Left lung (tissue), 10 donors: Measurements from ENCODE around the gene EIF3D. TPM values are rescaled to one million over a fixed set of nuclear protein-coding genes. Genes with fewer than 3 reads are reported as not detected.

Experiments used
- ATAC-seq: fragments of 200-7000 bp; cut with Tn5 transposase; one replicate; pipeline ENCODE4 v1.9.1; 2020; ENCODE audit warnings: moderate library complexity
- DNase-seq, 4 donors: peaks; one replicate each; pipeline ENCODE4 v3.0.0-alpha.2; 2013 to 2020
- H3K27ac ChIP-seq, 2 donors: fragments of 200-600 bp; sonication (generic) in 1 of 2; one replicate each; pipeline versions ENCODE4 v1.5.0 to v1.8.0; 2020 to 2021
- H3K27me3 ChIP-seq, 2 donors: fragments of 200-600 bp; sonication (generic) in 1 of 2; one replicate each; pipeline versions ENCODE4 v1.5.0 to v1.8.0; 2020 to 2021
- H3K36me3 ChIP-seq, 2 donors: fragments of 200-600 bp; sonication (generic) in 1 of 2; one replicate each; pipeline versions ENCODE4 v1.5.0 to v1.8.0; 2020 to 2021
- H3K4me1 ChIP-seq, 2 donors: fragments of 200-600 bp; one replicate each; pipeline ENCODE4 v1.8.0; 2021
- H3K4me3 ChIP-seq, 2 donors: fragments of 200-600 bp; sonication (generic) in 1 of 2; one replicate each; pipeline versions ENCODE4 v1.5.0 to v1.8.0; 2020 to 2021; ENCODE audit warnings: mild to moderate bottlenecking in 1 of 2
- H3K9me3 ChIP-seq, 2 donors: fragments of 200-600 bp; sonication (generic) in 1 of 2; one replicate each; pipeline versions ENCODE4 v1.5.0 to v1.8.0; 2020 to 2021
- intact Hi-C, 2 donors: fragments of 100-400 bp; cut with DNase I; formaldehyde crosslinking; loops; one replicate each; pipeline versions ENCODE4 v1.11.2 to v1.14.2; 2022
- polyA plus RNA-seq, 6 donors: library from polyadenylated mRNA; unstranded; fragments of 120-200 nt; gene quantifications; one replicate each; pipeline ENCODE4 v1.2.1, GENCODE V29; 2013; ENCODE audit not compliant: insufficient read length in 6 of 6
- total RNA-seq, 2 donors: library from RNA; stranded (reverse); fragmentation: NEBNext Ultra II Directional; extraction: Animal tissue kit (Norgen Biotek cat#: 25700); gene quantifications; one replicate each; pipeline ENCODE4 v1.2.1, GENCODE V29; 2021
- TF ChIP-seq, protein P1 (sequence below), 2 donors: fragments of 200-600 bp; sonication (generic) in 1 of 2; IDR thresholded peaks; one replicate each; pipeline versions ENCODE4 v1.5.0 to v1.8.0; 2021; ENCODE audit warnings: antibody characterized with exemption in 2 of 2
- donor health status: DM: no; HTN: yes; CAD: no.
- donor health status: DM: no; HTN: no; CAD: no.

EIF3D gene
- total and polyA plus RNA-seq, 8 donors: 116 to 294 (median 273) TPM

DNA sequence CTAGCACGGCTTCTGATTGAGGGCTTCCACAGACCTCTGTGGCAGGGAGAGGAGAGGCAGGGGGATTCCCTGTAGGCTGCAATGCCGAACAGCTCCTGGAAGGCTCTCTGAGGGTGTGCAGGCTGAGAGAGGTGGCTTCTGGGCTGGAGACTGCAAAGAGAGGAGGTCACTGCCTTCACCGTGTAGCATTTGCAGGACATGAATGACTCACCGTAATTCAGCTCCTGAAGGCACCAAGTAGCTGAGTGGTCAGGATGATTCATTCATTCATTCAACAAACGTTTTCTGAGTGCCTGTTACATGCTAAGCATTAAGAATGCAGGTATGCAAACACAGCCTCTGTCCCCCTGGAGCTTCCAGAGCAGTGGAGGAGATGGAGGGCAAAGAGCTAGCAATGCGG lies 18.0 kb upstream of the EIF3D start:
- no peaks in the 10 kb centered on the region for H3K36me3 ChIP-seq
- H3K9me3 ChIP-seq: no peaks in the 10 kb centered on the region
- TF ChIP-seq, protein P1, sequence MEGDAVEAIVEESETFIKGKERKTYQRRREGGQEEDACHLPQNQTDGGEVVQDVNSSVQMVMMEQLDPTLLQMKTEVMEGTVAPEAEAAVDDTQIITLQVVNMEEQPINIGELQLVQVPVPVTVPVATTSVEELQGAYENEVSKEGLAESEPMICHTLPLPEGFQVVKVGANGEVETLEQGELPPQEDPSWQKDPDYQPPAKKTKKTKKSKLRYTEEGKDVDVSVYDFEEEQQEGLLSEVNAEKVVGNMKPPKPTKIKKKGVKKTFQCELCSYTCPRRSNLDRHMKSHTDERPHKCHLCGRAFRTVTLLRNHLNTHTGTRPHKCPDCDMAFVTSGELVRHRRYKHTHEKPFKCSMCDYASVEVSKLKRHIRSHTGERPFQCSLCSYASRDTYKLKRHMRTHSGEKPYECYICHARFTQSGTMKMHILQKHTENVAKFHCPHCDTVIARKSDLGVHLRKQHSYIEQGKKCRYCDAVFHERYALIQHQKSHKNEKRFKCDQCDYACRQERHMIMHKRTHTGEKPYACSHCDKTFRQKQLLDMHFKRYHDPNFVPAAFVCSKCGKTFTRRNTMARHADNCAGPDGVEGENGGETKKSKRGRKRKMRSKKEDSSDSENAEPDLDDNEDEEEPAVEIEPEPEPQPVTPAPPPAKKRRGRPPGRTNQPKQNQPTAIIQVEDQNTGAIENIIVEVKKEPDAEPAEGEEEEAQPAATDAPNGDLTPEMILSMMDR (IDR thresholded peaks at IDR 0.05): no peak
- DNase-seq (no peak), ATAC-seq (peak; percentile 62)
- no peak overlapping the region for H3K4me3 ChIP-seq
- H3K27me3 ChIP-seq: peaks cover 0 to 50% of the 10 kb centered on the region in 2 donors
- intact Hi-C loops: no loop called here
- no peak overlapping the region for H3K27ac ChIP-seq
- H3K4me1 ChIP-seq: no peaks in the 10 kb centered on the region

DNA sequence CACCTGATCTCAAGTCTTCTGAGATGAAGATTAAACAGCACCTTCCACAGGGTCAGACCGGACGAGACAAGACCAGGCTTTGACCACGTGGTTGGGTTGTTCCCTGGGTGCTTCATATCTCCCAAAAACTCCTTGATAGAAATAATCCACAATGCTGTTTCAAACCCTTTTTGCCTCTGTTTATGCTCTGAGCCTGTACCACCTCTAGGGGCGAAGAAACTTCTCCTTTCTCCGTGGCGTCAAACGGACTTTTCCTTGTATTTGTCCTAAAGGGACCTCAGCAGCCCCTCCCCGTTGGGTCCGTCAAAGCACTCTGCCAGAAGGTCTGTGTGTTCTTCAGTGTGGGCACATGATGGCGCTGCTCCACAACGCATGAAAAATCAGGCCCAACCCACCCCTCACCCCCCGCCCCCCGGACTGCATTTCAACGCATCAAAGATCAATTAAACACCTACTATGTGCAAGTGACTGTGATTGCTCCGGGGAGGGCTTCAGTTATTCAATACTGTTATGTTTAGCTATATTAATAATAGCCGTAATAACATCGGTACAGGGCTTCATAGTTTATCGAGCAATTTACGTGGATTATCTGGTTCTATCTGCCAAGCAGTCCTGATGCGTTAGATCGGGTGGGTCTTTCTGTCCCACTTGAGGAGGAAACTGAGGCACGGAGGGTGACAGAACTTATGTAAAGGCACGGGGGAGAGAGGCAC lies 17.3 kb upstream of the EIF3D start:
- no peaks in the 10 kb centered on the region for H3K9me3 ChIP-seq
- ATAC-seq: peak; percentile 78
- TF ChIP-seq, protein P1 (IDR thresholded peaks at IDR 0.05): peak; percentile 29 to 33
- DNase-seq: peak in 1 of 4 donors; percentile 51
- H3K27ac ChIP-seq: no peak overlapping the region
- H3K4me1 ChIP-seq: no peaks in the 10 kb centered on the region
- no peak overlapping the region for H3K4me3 ChIP-seq
- no peaks in the 10 kb centered on the region for H3K36me3 ChIP-seq
- intact Hi-C loops: no loop called here
- peaks cover 0 to 43% of the 10 kb centered on the region in 2 donors for H3K27me3 ChIP-seq

DNA sequence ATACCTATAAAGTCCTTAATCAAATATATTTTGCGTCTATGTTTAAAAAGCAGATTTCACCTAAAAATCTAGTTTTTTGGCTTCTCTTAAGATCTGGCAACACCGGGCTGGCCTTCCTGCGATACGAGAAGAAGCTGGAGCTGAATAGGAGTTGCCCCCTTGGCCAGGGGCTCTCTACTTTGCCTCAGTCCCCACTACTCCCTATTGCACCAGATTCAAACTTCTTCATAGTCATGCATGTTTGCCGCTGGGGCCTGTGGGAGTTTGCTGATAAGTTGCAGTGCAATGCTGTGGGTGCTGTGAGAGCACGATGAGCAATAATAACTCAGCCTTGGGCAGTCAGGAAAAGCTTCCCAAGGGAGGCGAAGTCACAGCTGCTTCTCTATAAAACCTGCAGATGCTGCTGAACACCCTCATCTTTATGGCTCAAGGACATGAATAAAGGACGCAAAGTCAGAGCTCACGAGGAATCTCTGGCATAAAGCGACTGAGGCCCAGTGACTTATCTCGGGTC lies 15.2 kb upstream of the EIF3D start:
- Histone ChIP-seq H3K27ac (no peak overlapping the region), H3K4me1 (no peaks in the 10 kb centered on the region), H3K27me3 (peaks cover 0 to 22% of the 10 kb centered on the region in 2 donors), H3K9me3 (no peaks in the 10 kb centered on the region), H3K4me3 (no peak overlapping the region), H3K36me3 (no peaks in the 10 kb centered on the region)
- ATAC-seq (no peak), DNase-seq (no peak)
- intact Hi-C loops: no loop called here
- TF ChIP-seq, protein P1 (IDR thresholded peaks at IDR 0.05): no peak

DNA sequence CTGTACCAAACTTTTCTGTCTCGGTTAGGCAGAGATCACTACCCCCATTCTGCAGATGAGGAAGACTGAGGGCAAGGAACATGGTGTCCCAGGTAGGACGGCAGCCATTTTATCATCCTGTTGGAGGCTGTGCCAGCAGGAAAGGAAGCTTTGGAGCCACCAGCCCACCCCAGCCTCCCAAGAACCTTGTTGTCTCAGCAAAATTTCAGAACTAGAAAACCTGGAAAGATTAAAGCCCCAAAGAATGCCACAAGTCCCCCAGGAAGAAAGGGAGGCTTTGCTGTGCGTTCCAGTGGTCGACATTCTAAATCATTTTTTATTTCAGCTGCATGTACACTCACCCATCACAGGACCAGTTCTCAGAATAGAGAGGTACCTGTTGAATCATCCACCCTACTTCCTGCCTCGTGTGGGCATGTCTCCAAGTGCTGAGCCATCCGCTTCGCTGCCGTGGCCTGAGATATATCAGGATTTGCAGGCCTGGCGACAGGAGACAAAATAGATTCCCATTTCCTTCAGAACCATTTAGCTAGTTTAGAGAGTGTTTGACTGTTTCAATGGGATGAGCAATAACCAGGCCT lies 13.0 kb upstream of the EIF3D start:
- Histone ChIP-seq H3K27me3 (peaks cover 0 to 13% of the 10 kb centered on the region in 2 donors), H3K36me3 (no peaks in the 10 kb centered on the region), H3K9me3 (no peaks in the 10 kb centered on the region), H3K4me1 (no peaks in the 10 kb centered on the region), H3K4me3 (no peak overlapping the region), H3K27ac (no peak overlapping the region)
- TF ChIP-seq, protein P1 (IDR thresholded peaks at IDR 0.05): no peak
- ATAC-seq (peak; percentile 20), DNase-seq (no peak)
- intact Hi-C loops: no loop called here

DNA sequence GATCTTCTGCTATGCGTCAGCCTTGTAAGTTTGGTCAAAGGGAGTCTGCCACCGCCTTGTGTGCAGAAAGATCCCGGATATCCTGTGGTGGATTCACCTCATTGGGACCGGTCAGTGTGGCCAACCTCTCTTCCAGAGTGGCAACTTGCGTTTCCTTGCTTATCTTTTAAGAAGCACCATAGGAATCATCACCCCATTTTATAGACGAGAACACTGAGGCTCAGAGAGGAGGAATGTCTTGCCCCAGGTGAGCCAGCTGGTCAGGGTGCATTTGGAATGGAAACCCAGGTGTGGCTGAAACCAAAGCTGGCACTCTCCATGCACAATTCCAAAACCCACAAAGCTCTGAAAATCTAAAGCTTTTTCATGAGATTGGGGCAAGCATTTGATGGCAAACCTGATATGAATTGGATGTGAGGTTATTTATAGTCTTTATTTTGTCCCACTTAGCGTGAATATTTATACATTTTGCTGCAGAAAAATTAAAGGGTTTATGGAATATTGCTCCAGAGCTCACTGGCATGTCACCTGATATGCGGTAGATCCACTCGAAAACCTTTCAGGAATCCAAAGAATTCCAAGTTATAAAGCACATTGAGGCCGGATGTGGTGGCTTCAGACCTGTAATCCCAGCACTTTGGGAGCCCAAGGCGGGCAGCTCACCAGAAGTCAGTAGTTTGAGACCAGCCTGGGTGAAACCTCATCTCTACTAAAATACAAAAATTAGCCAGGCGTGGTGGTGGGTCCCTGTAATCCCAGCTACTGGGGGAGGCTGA lies 12.1 kb upstream of the EIF3D start:
- intact Hi-C loops: no loop called here
- TF ChIP-seq, protein P1 (IDR thresholded peaks at IDR 0.05): no peak
- peaks cover 0 to 12% of the 10 kb centered on the region in 2 donors for H3K27me3 ChIP-seq
- H3K9me3 ChIP-seq: no peaks in the 10 kb centered on the region
- peak; percentile 25 for ATAC-seq
- H3K4me1 ChIP-seq: no peaks in the 10 kb centered on the region
- H3K36me3 ChIP-seq: no peaks in the 10 kb centered on the region
- H3K4me3 ChIP-seq: no peak overlapping the region
- H3K27ac ChIP-seq: no peak overlapping the region
- no peak for DNase-seq
